Thyroid gland (tissue), 4 donors: ENCODE results near the gene SUSD3. TPM values are rescaled to one million over a fixed set of nuclear protein-coding genes. Genes with fewer than 3 reads are reported as not detected.

Source experiments
- DNase-seq, 2 donors: peaks; one replicate each; pipeline ENCODE4 v3.0.0-alpha.2; 2019
- H3K27ac ChIP-seq, 3 donors: fragments of 200-600 bp; sonication (generic); 1 replicate in 2 of 3; 2 replicates in 1 of 3; pipeline ENCODE4 v1.5.1; 2016 to 2019; ENCODE audit warnings: mild to moderate bottlenecking in 1 of 3, moderate library complexity in 1 of 3
- H3K27me3 ChIP-seq: fragments of 200-600 bp; sonication (generic); one replicate; pipeline ENCODE4 v1.5.1; 2019
- H3K36me3 ChIP-seq, 2 donors: fragments of 200-600 bp; sonication (generic); one replicate each; pipeline ENCODE4 v1.5.1; 2016 to 2019
- H3K4me1 ChIP-seq, 2 donors: fragments of 200-600 bp; sonication (generic); one replicate each; pipeline ENCODE4 v1.5.1; 2017 to 2019
- H3K4me3 ChIP-seq, 3 donors: fragments of 200-600 bp; sonication (generic); replicated peaks in 1 of 3; 1 replicate in 2 of 3; 2 replicates in 1 of 3; pipeline ENCODE4 v1.5.1; 2016; ENCODE audit warnings: mild to moderate bottlenecking in 1 of 3
- H3K9me3 ChIP-seq: fragments of 200-600 bp; sonication (generic); one replicate; pipeline ENCODE4 v1.5.1; 2017
- CTCF ChIP-seq, 6 experiments: fragments of 200-600 bp in 3 of 6; fragments of 450-650 bp in 3 of 6; sonication (generic) in 3 of 6; IDR thresholded peaks; one replicate each; pipeline ENCODE4 v1.5.1; 2016 to 2019; ENCODE audit warnings: antibody characterized with exemption in 6 of 6, mild to moderate bottlenecking in 2 of 6, inconsistent platforms in 1 of 6, moderate library complexity in 1 of 6
- POLR2A ChIP-seq, 2 donors: fragments of 450-650 bp; IDR thresholded peaks; one replicate each; pipeline ENCODE4 v1.6.1; 2017; ENCODE audit warnings: antibody characterized with exemption in 2 of 2, mild to moderate bottlenecking in 2 of 2, moderate library complexity in 1 of 2
- WGBS, 2 donors: methylation state at CpG; one replicate each; pipeline ENCODE4 v1.1.5; 2017; 5-methylcytosine and 5-hydroxymethylcytosine counted together
- intact Hi-C: fragments of 100-400 bp; cut with DNase I; formaldehyde crosslinking; loops from one replicate; pipeline ENCODE4 v1.15.1; 2023
- total RNA-seq, 4 donors: library from RNA; depleted of rRNA; stranded (reverse); fragments of >200 nt; gene quantifications; one replicate each; pipeline ENCODE4 v1.2.3, GENCODE V29; 2016

SUSD3 gene
- total RNA-seq, 4 donors from 2014 or later, result 3.6 to 12.6 (median 5.5) TPM

GRCh38 chr9:93038918-93039317, 19.6 kb upstream of the SUSD3 start:
- H3K36me3 ChIP-seq, result no peaks in the 10 kb centered on the region
- whole genome bisulfite sequencing, 2 donors, result 94 to 97% methylated on average over 5 to 6 of the region's 6 CpGs
- no peaks in the 10 kb centered on the region for H3K27me3 ChIP-seq
- H3K4me3 ChIP-seq, result no peak overlapping the region
- no peak for TF ChIP-seq POLR2A (IDR thresholded peaks at IDR 0.05)
- TF ChIP-seq CTCF (IDR thresholded peaks at IDR 0.05), result no peak
- DNase-seq, result no peak
- no peaks in the 10 kb centered on the region for H3K4me1 ChIP-seq
- no peak overlapping the region for H3K27ac ChIP-seq
- intact Hi-C loops, result no loop called here
- no peaks in the 10 kb centered on the region for H3K9me3 ChIP-seq

- Histone ChIP-seq H3K27me3 (no peaks in the 10 kb centered on the region), H3K9me3 (no peaks in the 10 kb centered on the region), H3K27ac (no peak overlapping the region), H3K4me1 (no peaks in the 10 kb centered on the region), H3K36me3 (no peaks in the 10 kb centered on the region), H3K4me3 (no peak overlapping the region)
- no peak for DNase-seq
- intact Hi-C loops, result no loop called here
- WGBS, 2 donors, result 80 to 98% methylated on average over 6 of the region's 6 CpGs
- no peak for TF ChIP-seq POLR2A (IDR thresholded peaks at IDR 0.05)
Measured at GRCh38 chr9:93039456-93039855, 19.0 kb upstream of the SUSD3 start.

- H3K36me3 ChIP-seq, result no peaks in the 10 kb centered on the region
- H3K4me3 ChIP-seq, result no peak overlapping the region
- intact Hi-C loops, result no loop called here
- DNase-seq, result no peak
- H3K9me3 ChIP-seq, result no peaks in the 10 kb centered on the region
- no peaks in the 10 kb centered on the region for H3K4me1 ChIP-seq
- no peaks in the 10 kb centered on the region for H3K27me3 ChIP-seq
- H3K27ac ChIP-seq, result no peak overlapping the region
- TF ChIP-seq POLR2A (IDR thresholded peaks at IDR 0.05), result no peak
- TF ChIP-seq CTCF (IDR thresholded peaks at IDR 0.05), result no peak
- WGBS, 2 donors, result 95% methylated on average over 4 to 7 of the region's 10 CpGs
Measured at GRCh38 chr9:93039976-93040375, 18.5 kb upstream of the SUSD3 start.

- TF ChIP-seq CTCF (IDR thresholded peaks at IDR 0.05) (no peak), POLR2A (IDR thresholded peaks at IDR 0.05) (no peak)
- DNase-seq, result no peak
- H3K27ac ChIP-seq, result no peak overlapping the region
- WGBS, 2 donors, result 79 to 95% methylated on average over 4 to 7 of the region's 7 CpGs
- intact Hi-C loops, result no loop called here
- no peaks in the 10 kb centered on the region for H3K27me3 ChIP-seq
- H3K4me1 ChIP-seq, result no peaks in the 10 kb centered on the region
- no peaks in the 10 kb centered on the region for H3K36me3 ChIP-seq
- H3K4me3 ChIP-seq, result no peak overlapping the region
- no peaks in the 10 kb centered on the region for H3K9me3 ChIP-seq
Measured at GRCh38 chr9:93040409-93040808, 18.1 kb upstream of the SUSD3 start.

GRCh38 chr9:93041108-93041802, 17.2 kb upstream of the SUSD3 start:
- H3K9me3 ChIP-seq, result no peaks in the 10 kb centered on the region

More at GRCh38 chr9:93041108-93041802, 17.2 kb upstream of the SUSD3 start:
- no peak overlapping the region for H3K4me3 ChIP-seq
- no peaks in the 10 kb centered on the region for H3K27me3 ChIP-seq
- intact Hi-C loops, result no loop called here
- 93 to 99% methylated on average over 6 of the region's 6 CpGs for WGBS, 2 donors
- no peak for DNase-seq
- H3K36me3 ChIP-seq, result no peaks in the 10 kb centered on the region
- no peaks in the 10 kb centered on the region for H3K4me1 ChIP-seq
- H3K27ac ChIP-seq, result no peak overlapping the region
- TF ChIP-seq CTCF (IDR thresholded peaks at IDR 0.05) (no peak), POLR2A (IDR thresholded peaks at IDR 0.05) (no peak)
